Stimulated activated CD8-positive, alpha-beta memory T cell treated with anti-CD3 and anti-CD28 coated beads, Interleukin-2, amount 100 ng/mL, for 1 hour (primary cell): ENCODE measurements around the gene UBE2O.

Experiments used
- DNase-seq, 2 donors: peaks; one replicate each; pipeline ENCODE4 v3.0.0-alpha.2; 2020; ENCODE audit warnings: low read depth in 2 of 2

UBE2O gene

GRCh38 chr17:76345377-76345974 lies 107.5 kb downstream of the UBE2O start:
- no peak for DNase-seq

GRCh38 chr17:76343106-76343505 lies 109.8 kb downstream of the UBE2O start:
- no peak for DNase-seq

GRCh38 chr17:76341301-76341700 lies 111.7 kb downstream of the UBE2O start:
- no peak for DNase-seq
